Prostate gland (tissue), 2 donors: ENCODE results near the gene C21orf58. TPM values are rescaled to one million over a fixed set of nuclear protein-coding genes. Genes with fewer than 3 reads are reported as not detected.

Source experiments
- DNase-seq: peaks from one replicate; pipeline ENCODE4 v3.0.0-alpha.2; 2019; ENCODE audit warnings: low spot score
- H3K27ac ChIP-seq, 2 donors: fragments of 200-600 bp; sonication (generic); 2 replicates each; pipeline ENCODE4 v1.5.1; 2017 to 2019
- H3K27me3 ChIP-seq: fragments of 200-600 bp; sonication (generic); replicated peaks from 2 replicates; pipeline ENCODE4 v1.5.1; 2019; ENCODE audit not compliant: insufficient read depth
- H3K36me3 ChIP-seq, 2 donors: fragments of 200-600 bp; sonication (generic); 1 replicate in 1 of 2; 2 replicates in 1 of 2; pipeline versions ENCODE4 v1.5.1 to v1.8.1; 2017 to 2019
- H3K4me1 ChIP-seq: fragments of 200-600 bp; sonication (generic); replicated peaks from 2 replicates; pipeline ENCODE4 v1.5.1; 2019
- H3K4me3 ChIP-seq, 2 donors: fragments of 200-600 bp; sonication (generic); 2 replicates each; pipeline ENCODE4 v1.5.1; 2017 to 2019
- H3K9me3 ChIP-seq: fragments of 200-600 bp; sonication (generic); 2 replicates; pipeline ENCODE4 v1.5.1; 2017
- POLR2A ChIP-seq: fragments of 450-650 bp; IDR thresholded peaks from one replicate; pipeline ENCODE4 v1.6.1; 2016; ENCODE audit warnings: antibody characterized with exemption, mild to moderate bottlenecking
- POLR2AphosphoS5 ChIP-seq: sonication (generic); formaldehyde crosslinking; IDR thresholded peaks from one replicate; pipeline ENCODE4 v1.6.1; 2017; ENCODE audit warnings: antibody characterized with exemption
- WGBS: methylation state at CpG from one replicate; pipeline ENCODE4 v1.1.5; 2018; 5-methylcytosine and 5-hydroxymethylcytosine counted together
- intact Hi-C: fragments of 100-400 bp; cut with DNase I; formaldehyde crosslinking; loops from one replicate; pipeline ENCODE4 v1.14.2; 2022
- total RNA-seq, 2 donors: library from RNA; depleted of rRNA; stranded (reverse); fragments of >200 nt; gene quantifications; one replicate each; pipeline ENCODE4 v1.1.0, GENCODE V29; 2016
- TF ChIP-seq, protein P1 (sequence below), 4 experiments: fragments of 200-600 bp in 2 of 4; fragments of 450-650 bp in 2 of 4; sonication (generic) in 2 of 4; IDR thresholded peaks; 1 replicate in 3 of 4; 2 replicates in 1 of 4; pipeline ENCODE4 v1.5.1; 2016 to 2019; ENCODE audit warnings: antibody characterized with exemption in 4 of 4, mild to moderate bottlenecking in 2 of 4, moderate library complexity in 2 of 4

Gene C21orf58
- total RNA-seq, 2 donors from 2014 or later = 4.0 to 8.9 TPM

DNA sequence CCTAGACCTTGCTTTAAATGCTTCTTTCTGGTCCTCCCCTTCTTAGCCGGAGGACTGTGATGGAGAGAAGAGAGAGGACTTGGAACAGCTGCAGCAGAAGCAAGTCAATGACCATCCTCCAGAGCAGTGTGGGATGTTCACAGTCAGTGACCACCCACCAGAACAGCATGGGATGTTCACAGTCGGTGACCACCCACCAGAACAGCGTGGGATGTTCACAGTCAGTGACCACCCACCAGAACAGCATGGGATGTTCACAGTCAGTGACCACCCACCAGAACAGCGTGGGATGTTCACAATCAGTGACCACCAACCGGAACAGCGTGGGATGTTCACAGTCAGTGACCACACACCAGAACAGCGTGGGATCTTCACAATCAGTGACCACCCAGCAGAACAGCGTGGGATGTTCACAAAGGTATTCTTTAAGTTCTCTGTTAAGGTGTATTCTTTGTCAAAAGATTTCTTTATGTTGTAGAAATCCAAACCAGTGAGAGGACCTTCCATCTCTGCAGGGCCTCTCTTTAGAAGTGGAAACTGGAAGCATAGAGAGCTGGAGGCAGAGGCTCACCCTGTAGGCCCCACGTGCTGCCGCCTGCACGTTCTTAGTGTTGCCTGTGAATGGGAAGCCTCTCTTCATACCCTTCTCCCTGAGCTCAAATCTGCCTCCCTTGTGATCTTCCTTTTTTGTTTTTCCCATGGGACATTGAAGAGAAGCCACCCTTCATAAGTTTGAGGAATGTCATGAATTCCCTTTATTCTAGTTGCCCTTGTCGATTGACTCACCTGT lies 10.9 kb upstream of the C21orf58 start:
- H3K27me3 ChIP-seq = no peaks in the 10 kb centered on the region
- H3K36me3 ChIP-seq = peaks cover 0 to 8% of the 10 kb centered on the region in 2 donors
- 94% methylated on average over 12 of the region's 12 CpGs for WGBS
- no peaks in the 10 kb centered on the region for H3K4me1 ChIP-seq
- no peak for DNase-seq
- H3K9me3 ChIP-seq = no peaks in the 10 kb centered on the region
- no peak overlapping the region for H3K4me3 ChIP-seq
- TF ChIP-seq POLR2A (no peak), POLR2AphosphoS5 (no peak)
- TF ChIP-seq, protein P1, sequence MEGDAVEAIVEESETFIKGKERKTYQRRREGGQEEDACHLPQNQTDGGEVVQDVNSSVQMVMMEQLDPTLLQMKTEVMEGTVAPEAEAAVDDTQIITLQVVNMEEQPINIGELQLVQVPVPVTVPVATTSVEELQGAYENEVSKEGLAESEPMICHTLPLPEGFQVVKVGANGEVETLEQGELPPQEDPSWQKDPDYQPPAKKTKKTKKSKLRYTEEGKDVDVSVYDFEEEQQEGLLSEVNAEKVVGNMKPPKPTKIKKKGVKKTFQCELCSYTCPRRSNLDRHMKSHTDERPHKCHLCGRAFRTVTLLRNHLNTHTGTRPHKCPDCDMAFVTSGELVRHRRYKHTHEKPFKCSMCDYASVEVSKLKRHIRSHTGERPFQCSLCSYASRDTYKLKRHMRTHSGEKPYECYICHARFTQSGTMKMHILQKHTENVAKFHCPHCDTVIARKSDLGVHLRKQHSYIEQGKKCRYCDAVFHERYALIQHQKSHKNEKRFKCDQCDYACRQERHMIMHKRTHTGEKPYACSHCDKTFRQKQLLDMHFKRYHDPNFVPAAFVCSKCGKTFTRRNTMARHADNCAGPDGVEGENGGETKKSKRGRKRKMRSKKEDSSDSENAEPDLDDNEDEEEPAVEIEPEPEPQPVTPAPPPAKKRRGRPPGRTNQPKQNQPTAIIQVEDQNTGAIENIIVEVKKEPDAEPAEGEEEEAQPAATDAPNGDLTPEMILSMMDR (IDR thresholded peaks at IDR 0.05) = no peak
- H3K27ac ChIP-seq = no peak overlapping the region
- intact Hi-C loops = no loop called here

DNA sequence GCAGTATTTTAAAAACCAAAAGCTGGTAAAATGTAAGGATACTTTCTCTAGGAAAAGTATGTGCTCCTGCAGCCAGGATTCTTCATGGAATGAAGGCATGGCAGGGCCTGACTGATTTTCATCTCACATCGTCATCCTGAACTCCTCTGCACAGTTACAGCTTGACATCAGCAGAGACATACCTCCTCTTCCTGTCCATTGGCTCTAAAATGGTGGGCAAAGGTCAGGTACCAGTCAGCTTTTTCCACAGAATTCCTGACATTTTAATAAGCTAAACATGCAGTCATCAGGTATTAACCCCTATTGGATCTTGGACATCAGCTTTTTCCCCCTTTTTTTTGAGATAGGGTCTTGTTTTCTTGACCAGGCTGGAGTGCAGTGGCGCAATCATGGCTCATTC lies 6.1 kb upstream of the C21orf58 start:
- 93% methylated on average over 2 of the region's 2 CpGs for WGBS
- intact Hi-C loops = loop anchor here (5.0 to 10.0 kb wide), 4 partner anchors 102 to 355 kb away; partner anchors contain the start of genes DIP2A, FTCD and LSS
- TF ChIP-seq, protein P1 (IDR thresholded peaks at IDR 0.05) = no peak
- TF ChIP-seq POLR2A (no peak), POLR2AphosphoS5 (no peak)
- no peaks in the 10 kb centered on the region for H3K9me3 ChIP-seq
- H3K4me3 ChIP-seq = no peak overlapping the region
- DNase-seq = no peak
- peaks cover 0 to 2% of the 10 kb centered on the region in 2 donors for H3K36me3 ChIP-seq
- H3K27ac ChIP-seq = no peak overlapping the region
- H3K27me3 ChIP-seq = no peaks in the 10 kb centered on the region
- H3K4me1 ChIP-seq = no peaks in the 10 kb centered on the region

DNA sequence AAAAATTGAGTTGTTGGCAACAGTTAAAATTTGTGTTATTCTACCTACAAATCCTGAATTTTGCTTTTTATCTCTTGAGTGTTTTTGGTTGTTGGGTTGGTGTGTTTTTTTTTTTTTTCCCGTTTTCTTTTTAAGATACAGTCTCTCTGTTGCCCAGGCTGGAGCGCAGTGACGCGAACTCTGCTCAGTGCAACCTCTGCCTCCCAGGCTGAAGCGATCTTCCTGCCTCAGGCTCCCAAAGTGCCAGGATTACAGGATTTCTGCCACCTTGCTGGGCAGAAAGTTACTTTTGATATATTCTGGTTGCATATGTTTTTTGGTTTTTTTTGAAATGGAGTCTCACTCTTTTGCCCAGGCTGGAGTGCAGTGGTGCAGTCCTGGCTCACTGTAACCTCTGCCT lies 4.5 kb upstream of the C21orf58 start:
- no peak for TF ChIP-seq POLR2AphosphoS5
- TF ChIP-seq POLR2A = no peak
- TF ChIP-seq, protein P1 (IDR thresholded peaks at IDR 0.05) = no peak
- Histone ChIP-seq H3K4me3 (no peak overlapping the region), H3K9me3 (no peaks in the 10 kb centered on the region), H3K27ac (no peak overlapping the region), H3K27me3 (no peaks in the 10 kb centered on the region), H3K36me3 (no peaks in the 10 kb centered on the region), H3K4me1 (no peaks in the 10 kb centered on the region)
- intact Hi-C loops = loop anchor here (5.0 to 10.0 kb wide), 4 partner anchors 101 to 353 kb away; partner anchors contain the start of genes DIP2A, FTCD and LSS
- DNase-seq = no peak
- WGBS = 77% methylated on average over 5 of the region's 5 CpGs

DNA sequence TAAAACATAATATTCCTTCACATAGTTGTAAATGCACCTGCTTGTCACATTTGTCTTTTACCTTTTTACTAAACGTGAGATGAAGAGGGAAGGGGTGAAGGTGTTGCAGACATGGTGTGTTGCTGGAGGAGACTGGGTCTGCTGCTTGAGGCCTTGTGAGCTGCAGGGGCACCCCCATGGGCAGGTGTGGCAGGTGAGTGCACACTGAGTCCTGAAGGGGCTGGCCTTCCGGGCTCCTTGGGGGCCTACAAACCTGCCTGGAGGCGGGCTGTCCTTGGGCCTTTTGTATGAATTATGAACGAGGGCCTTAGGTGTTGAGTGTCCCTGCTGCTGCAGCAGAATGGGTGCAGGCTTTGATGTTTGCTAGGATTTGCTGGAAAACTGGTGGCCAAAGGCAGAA lies 4.0 kb upstream of the C21orf58 start:
- Histone ChIP-seq H3K36me3 (no peaks in the 10 kb centered on the region), H3K27ac (no peak overlapping the region), H3K4me3 (no peak overlapping the region), H3K9me3 (no peaks in the 10 kb centered on the region), H3K27me3 (no peaks in the 10 kb centered on the region), H3K4me1 (peaks cover 4% of the 10 kb centered on the region)
- DNase-seq = no peak
- intact Hi-C loops = loop anchor here (5.0 to 10.0 kb wide), 4 partner anchors 100 to 353 kb away; partner anchors contain the start of genes DIP2A, FTCD and LSS
- 81% methylated on average over 4 of the region's 4 CpGs for WGBS
- TF ChIP-seq POLR2A (no peak), POLR2AphosphoS5 (no peak)
- TF ChIP-seq, protein P1 (IDR thresholded peaks at IDR 0.05) = no peak
